DND-41 (cell line): ENCODE data around the gene KLK15.

Experiments used
- ATAC-seq: fragments of 200-7000 bp; cut with Tn5 transposase; 3 replicates; pipeline ENCODE4 v1.9.1; 2021; ENCODE audit warnings: low read depth; ENCODE audit not compliant: insufficient read depth
- DNase-seq: peaks from one replicate; pipeline ENCODE4 v3.0.0-alpha.2; 2020
- H2AFZ ChIP-seq: 2 replicates; pipeline ENCODE4 v1.6.0; 2012; ENCODE audit warnings: low read depth, low read length
- H3K27ac ChIP-seq: 2 replicates; pipeline ENCODE4 v1.5.1; 2012; ENCODE audit warnings: low read length, inconsistent platforms
- H3K27me3 ChIP-seq: fragments of 200-600 bp; sonication (generic); 2 replicates; pipeline ENCODE4 v1.6.0; 2012; ENCODE audit warnings: low read length, mild to moderate bottlenecking, inconsistent platforms; ENCODE audit not compliant: insufficient read depth, poor library complexity
- H3K36me3 ChIP-seq: 2 replicates; pipeline ENCODE4 v1.5.1; 2012; ENCODE audit warnings: low read length, inconsistent platforms; ENCODE audit not compliant: insufficient read depth
- H3K4me1 ChIP-seq: 2 replicates; pipeline ENCODE4 v1.5.1; 2012; ENCODE audit warnings: mild to moderate bottlenecking, low read length; ENCODE audit not compliant: insufficient read depth
- H3K4me2 ChIP-seq: 2 replicates; pipeline ENCODE4 v1.6.0; 2012; ENCODE audit warnings: mild to moderate bottlenecking, moderate library complexity, low read length, inconsistent platforms; ENCODE audit not compliant: insufficient read depth
- H3K4me3 ChIP-seq, 2 experiments: fragments of 200-600 bp in 1 of 2; shearing (Covaris generic) in 1 of 2; 2 replicates each; pipeline ENCODE4 v1.5.1; 2012 to 2016; ENCODE audit warnings: inconsistent platforms in 2 of 2, low read length in 2 of 2, mild to moderate bottlenecking in 2 of 2, low read depth in 1 of 2, moderate library complexity in 1 of 2
- H3K79me2 ChIP-seq: 2 replicates; pipeline ENCODE4 v1.6.0; 2012; ENCODE audit warnings: low read length, inconsistent platforms; ENCODE audit not compliant: insufficient read depth
- H3K9ac ChIP-seq: 2 replicates; pipeline ENCODE4 v1.6.0; 2012; ENCODE audit warnings: low read depth, mild to moderate bottlenecking, inconsistent platforms, low read length, moderate library complexity
- H3K9me3 ChIP-seq: 2 replicates; pipeline ENCODE4 v1.5.1; 2012; ENCODE audit warnings: low read length, moderate library complexity, mild to moderate bottlenecking, inconsistent platforms; ENCODE audit not compliant: insufficient read depth, severe bottlenecking
- H4K20me1 ChIP-seq: 2 replicates; pipeline ENCODE4 v1.6.0; 2012; ENCODE audit warnings: low read length; ENCODE audit not compliant: insufficient read depth
- CTCF ChIP-seq: IDR thresholded peaks from 2 replicates; pipeline ENCODE4 v1.5.1; 2012; ENCODE audit warnings: borderline replicate concordance, low read length, moderate library complexity, mild to moderate bottlenecking; ENCODE audit not compliant: poor library complexity, severe bottlenecking; ENCODE audit errors: extremely low read depth
- EZH2 ChIP-seq: IDR thresholded peaks from 3 replicates; pipeline ENCODE4 v1.6.1; 2012; ENCODE audit warnings: borderline replicate concordance, low read depth, mild to moderate bottlenecking, moderate library complexity, low read length, inconsistent platforms; ENCODE audit not compliant: severe bottlenecking

Gene KLK15

GRCh38 chr19:50796128-50796633 lies 37.2 kb downstream of the KLK15 start:
- H3K79me2 ChIP-seq = peaks cover 38% of the 10 kb centered on the region
- peaks cover 59% of the 10 kb centered on the region for H3K36me3 ChIP-seq
- H3K9me3 ChIP-seq = no peaks in the 10 kb centered on the region
- TF ChIP-seq CTCF = peak; percentile 39
- TF ChIP-seq EZH2 = no peak
- ATAC-seq (peak; percentile 10), DNase-seq (peak; percentile 43)
- no peaks in the 10 kb centered on the region for H3K27me3 ChIP-seq
- H4K20me1 ChIP-seq = peaks cover 86% of the 10 kb centered on the region
- no peak overlapping the region for H3K4me3 ChIP-seq
- no peak overlapping the region for H3K9ac ChIP-seq
- H2AFZ ChIP-seq = no peak overlapping the region
- no peak overlapping the region for H3K4me2 ChIP-seq
- no peak overlapping the region for H3K27ac ChIP-seq
- peaks cover 12% of the 10 kb centered on the region for H3K4me1 ChIP-seq

GRCh38 chr19:50795664-50796073 lies 37.7 kb downstream of the KLK15 start:
- Histone ChIP-seq H3K4me3 (no peak overlapping the region), H3K79me2 (peaks cover 33% of the 10 kb centered on the region), H3K4me2 (no peak overlapping the region), H2AFZ (no peak overlapping the region), H3K36me3 (peaks cover 54% of the 10 kb centered on the region), H3K27me3 (no peaks in the 10 kb centered on the region), H3K9me3 (no peaks in the 10 kb centered on the region), H3K4me1 (peaks cover 6% of the 10 kb centered on the region; the same call in 1 of the 2 replicates), H4K20me1 (peaks cover 83% of the 10 kb centered on the region), H3K9ac (no peak overlapping the region), H3K27ac (no peak overlapping the region)
- peak; percentile 5; the same call in 2 of the 3 replicates for ATAC-seq
- TF ChIP-seq CTCF (no peak), EZH2 (no peak)
- DNase-seq = peak; percentile 37

DNA sequence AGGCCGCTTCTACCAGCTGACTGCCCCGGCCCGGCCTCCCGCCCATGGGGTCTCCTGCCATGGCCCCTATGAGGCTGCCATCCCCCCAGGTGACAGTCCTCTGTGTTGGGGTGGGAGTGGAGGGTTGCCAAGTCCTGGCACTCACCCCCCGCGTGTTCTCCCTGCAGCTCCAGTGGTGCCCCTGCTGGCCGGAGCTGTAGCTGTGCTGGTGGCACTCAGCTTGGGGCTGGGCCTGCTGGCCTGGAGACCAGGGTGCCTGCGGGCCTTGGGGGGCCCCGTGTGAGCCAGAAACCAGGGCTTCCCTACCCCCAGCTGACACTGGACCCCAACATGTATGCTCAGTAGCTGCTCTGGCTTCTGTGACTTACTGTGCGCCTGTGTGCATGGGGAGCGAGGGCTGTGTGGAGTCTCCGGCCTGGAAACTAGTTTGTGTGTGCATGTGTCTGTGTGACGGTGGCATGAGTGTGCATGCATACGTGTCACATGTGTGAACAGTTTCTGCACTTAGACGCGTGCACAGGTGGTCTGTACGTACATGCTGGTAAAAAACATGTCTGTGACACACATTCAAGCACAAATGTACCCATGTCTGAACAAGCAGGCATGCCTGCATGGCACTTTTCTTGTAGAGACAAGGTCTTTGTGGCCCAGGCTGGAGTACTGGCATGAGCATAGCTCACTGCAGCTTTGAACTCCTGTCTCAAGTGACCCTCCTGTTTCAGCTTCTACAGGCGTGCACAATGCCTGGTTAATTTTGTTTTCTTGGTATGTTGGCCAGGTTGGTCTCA lies 38.3 kb downstream of the KLK15 start:
- H2AFZ ChIP-seq = no peak overlapping the region
- peaks cover 6% of the 10 kb centered on the region; the same call in 1 of the 2 replicates for H3K4me1 ChIP-seq
- ATAC-seq (peak; percentile 52), DNase-seq (peak; percentile 63)
- peaks cover 28% of the 10 kb centered on the region for H3K79me2 ChIP-seq
- peaks cover 50% of the 10 kb centered on the region for H3K36me3 ChIP-seq
- H3K9me3 ChIP-seq = no peaks in the 10 kb centered on the region
- no peak overlapping the region for H3K4me3 ChIP-seq
- no peaks in the 10 kb centered on the region for H3K27me3 ChIP-seq
- 0 out of 2 replicates have a peak overlapping the region, but pooled peaks have one; percentile 1 for H3K27ac ChIP-seq
- H3K9ac ChIP-seq = no peak overlapping the region
- H3K4me2 ChIP-seq = no peak overlapping the region
- peaks cover 79% of the 10 kb centered on the region for H4K20me1 ChIP-seq
- no peak for TF ChIP-seq EZH2
- peak; percentile 44 for TF ChIP-seq CTCF
